Panc1 (cell line): ENCODE results near the gene HERC3. TPM values are rescaled to one million over a fixed set of nuclear protein-coding genes. Genes with fewer than 3 reads are reported as not detected.

Source experiments
- ATAC-seq: fragments of 200-7000 bp; cut with Tn5 transposase; 2 replicates; pipeline ENCODE4 v1.9.1; 2020; ENCODE audit warnings: mild to moderate bottlenecking, moderate library complexity
- BruUV-seq: library from RNA; stranded (reverse); fragments of 400-500 nt; replicated peaks from 2 replicates; lab custom pipeline; 2021; lab: Mats Ljungman, UMichigan
- CTCF ChIA-PET: fragments of 300-600 bp; sonication (Branson Sonifier 250); formaldehyde crosslinking; loops from one replicate; lab custom pipeline; 2022; ENCODE audit warnings: antibody characterized with exemption; lab: Charles Lee
- POLR2A ChIA-PET: fragments of 300-600 bp; sonication (Branson Sonifier 250); formaldehyde crosslinking; loops from one replicate; lab custom pipeline; 2022; ENCODE audit warnings: antibody characterized with exemption; lab: Charles Lee
- DNase-seq: peaks from one replicate; pipeline ENCODE4 v3.0.0-alpha.2; 2010; ENCODE audit warnings: low read depth, low spot score
- H3K27ac ChIP-seq: 2 replicates; pipeline ENCODE4 v1.5.1; 2011; ENCODE audit warnings: mild to moderate bottlenecking, low read length, inconsistent platforms
- H3K27me3 ChIP-seq: fragments of 200-500 bp; sonication (Bioruptor generic); 2 replicates; pipeline ENCODE4 v1.6.0; 2014; ENCODE audit warnings: low read length, inconsistent platforms; ENCODE audit not compliant: control insufficient read depth, insufficient read depth
- H3K36me3 ChIP-seq: fragments of 200-500 bp; sonication (Bioruptor generic); 2 replicates; pipeline ENCODE4 v1.5.1; 2014; ENCODE audit warnings: inconsistent platforms, mild to moderate bottlenecking, low read length, moderate library complexity; ENCODE audit not compliant: control insufficient read depth, insufficient read depth
- H3K4me1 ChIP-seq: 2 replicates; pipeline ENCODE4 v1.5.1; 2011; ENCODE audit warnings: inconsistent platforms, mild to moderate bottlenecking, low read length, moderate library complexity; ENCODE audit not compliant: control insufficient read depth, insufficient read depth
- H3K4me3 ChIP-seq, 2 experiments: 2 replicates each; pipeline ENCODE4 v1.5.1; 2011 to 2012; ENCODE audit warnings: low read depth in 2 of 2, low read length in 2 of 2, mild to moderate bottlenecking in 2 of 2, inconsistent platforms in 1 of 2, moderate library complexity in 1 of 2
- H3K9me3 ChIP-seq: fragments of 200-500 bp; sonication (Bioruptor generic); 2 replicates; pipeline ENCODE4 v1.5.1; 2014; ENCODE audit warnings: low read depth, mild to moderate bottlenecking, inconsistent platforms, low read length, moderate library complexity; ENCODE audit not compliant: control insufficient read depth, insufficient read depth
- CTCF ChIP-seq: fragments of 450-650 bp; IDR thresholded peaks from 2 replicates; pipeline ENCODE4 v1.5.1; 2017; ENCODE audit warnings: mild to moderate bottlenecking
- POLR2AphosphoS5 ChIP-seq: IDR thresholded peaks from 2 replicates; pipeline ENCODE4 v1.6.1; 2012; ENCODE audit warnings: mild to moderate bottlenecking, low read depth, low read length, moderate library complexity
- REST ChIP-seq, 2 experiments: IDR thresholded peaks; 2 replicates each; pipeline ENCODE4 v1.6.1; 2011 to 2012; ENCODE audit warnings: low read depth in 2 of 2, control low read depth in 1 of 2, low read length in 1 of 2, mild to moderate bottlenecking in 1 of 2, moderate library complexity in 1 of 2; ENCODE audit not compliant: insufficient read depth in 1 of 2
- SIN3A ChIP-seq: IDR thresholded peaks from 2 replicates; pipeline ENCODE4 v1.6.1; 2012; ENCODE audit warnings: low read depth, mild to moderate bottlenecking, low read length, moderate library complexity, borderline replicate concordance; ENCODE audit not compliant: insufficient read depth
- TCF7L2 ChIP-seq: IDR thresholded peaks from 2 replicates; pipeline ENCODE4 v1.6.1; 2011; ENCODE audit warnings: mild to moderate bottlenecking, low read depth, low read length, inconsistent platforms
- in situ Hi-C: cut with HindIII; loops from 2 replicates; pipeline ENCODE4 v1.10.0; 2016; ENCODE audit warnings: low sequenced_read_pairs, low pct_unique_long_range_greater_than_20kb
- intact Hi-C: fragments of 100-400 bp; cut with micrococcal nuclease; formaldehyde crosslinking; loops from one replicate; pipeline ENCODE4 v1.10.0; 2022; ENCODE audit not compliant: unreplicated experiment
- total RNA-seq: library from RNA; stranded (reverse); gene quantifications from one replicate; pipeline ENCODE4 v1.2.1, GENCODE V29; 2021; ENCODE audit not compliant: unreplicated experiment

Gene HERC3
- total RNA-seq, 1 experiment from 2014 or later, result 1.1 TPM

GRCh38 chr4:88746206-88746605 lies 153.9 kb downstream of the HERC3 start:
- Histone ChIP-seq H3K9me3 (no peaks in the 10 kb centered on the region), H3K4me1 (no peaks in the 10 kb centered on the region), H3K4me3 (no peak overlapping the region), H3K27me3 (no peaks in the 10 kb centered on the region), H3K27ac (no peak overlapping the region), H3K36me3 (no peaks in the 10 kb centered on the region)
- in situ Hi-C loops, result no loop called here
- intact Hi-C loops, result no loop called here
- CTCF ChIA-PET, result no interaction called here
- no TSS peak for BruUV-seq
- ATAC-seq (no peak), DNase-seq (no peak)
- POLR2A ChIA-PET, result no interaction called here
- TF ChIP-seq SIN3A, result no peak
- TF ChIP-seq POLR2AphosphoS5, result no peak
- no peak for TF ChIP-seq TCF7L2
- no peak for TF ChIP-seq CTCF
- TF ChIP-seq REST (IDR thresholded peaks at IDR 0.05; ENCODE audit: insufficient read depth in 1 of 2, low read depth in 2 of 2, low read length in 1 of 2), result no peak

GRCh38 chr4:88747351-88747750 lies 155.1 kb downstream of the HERC3 start:
- ATAC-seq (no peak), DNase-seq (no peak)
- Histone ChIP-seq H3K4me3 (no peak overlapping the region), H3K27me3 (no peaks in the 10 kb centered on the region), H3K36me3 (no peaks in the 10 kb centered on the region), H3K27ac (no peak overlapping the region), H3K4me1 (no peaks in the 10 kb centered on the region), H3K9me3 (no peaks in the 10 kb centered on the region)
- POLR2A ChIA-PET, result no interaction called here
- no TSS peak for BruUV-seq
- intact Hi-C loops (no loop called here), in situ Hi-C loops (no loop called here)
- TF ChIP-seq REST (IDR thresholded peaks at IDR 0.05; ENCODE audit: insufficient read depth in 1 of 2, low read depth in 2 of 2, low read length in 1 of 2), result no peak
- no peak for TF ChIP-seq SIN3A
- no peak for TF ChIP-seq TCF7L2
- no peak for TF ChIP-seq CTCF
- TF ChIP-seq POLR2AphosphoS5, result no peak
- CTCF ChIA-PET, result no interaction called here
